ENCODE results near the gene MATCAP1.

MATCAP1 gene

DNA sequence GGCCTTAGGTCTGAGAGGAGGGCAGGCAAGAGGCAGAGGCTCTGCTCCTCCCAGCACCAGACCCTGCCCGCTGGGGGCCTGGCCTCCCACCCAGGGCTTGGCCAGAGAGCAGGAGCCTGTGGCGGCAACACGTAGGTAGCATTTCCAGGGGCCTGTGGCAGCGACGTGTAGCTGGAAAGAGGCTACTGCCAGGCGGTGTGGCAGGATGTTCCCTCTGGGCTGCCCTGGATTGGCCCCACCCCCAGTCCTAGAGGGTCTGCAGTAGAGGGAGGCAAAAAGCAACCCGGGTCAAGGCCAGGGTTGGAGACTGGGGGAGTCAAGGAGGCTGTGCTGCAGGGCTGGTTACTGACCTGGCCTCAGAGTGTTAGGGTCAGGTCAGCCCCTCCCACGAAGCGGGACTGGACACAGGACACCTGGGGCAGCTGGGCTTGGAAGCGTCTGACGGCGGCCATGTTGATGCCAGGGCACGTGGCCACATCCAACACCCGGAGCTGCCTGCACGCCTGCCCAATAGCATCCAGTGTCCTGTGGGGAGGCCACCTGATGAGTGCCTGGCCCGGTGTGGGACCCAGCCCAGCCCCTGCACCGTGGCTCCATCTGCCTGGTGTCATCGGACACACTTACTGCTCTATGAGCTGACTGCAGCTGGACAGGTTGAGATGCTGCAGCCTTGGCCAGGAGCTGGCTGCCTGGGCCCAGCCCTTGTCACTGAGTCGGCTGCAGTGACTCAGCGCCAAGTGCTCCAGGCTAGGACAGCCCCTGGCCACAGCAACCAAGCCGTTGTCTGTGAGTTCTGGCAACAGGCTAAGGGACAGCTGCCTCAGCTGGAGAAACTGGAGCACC, 23.7 kb upstream of the MATCAP1 start:
- no peak for DNase-seq

GRCh38 chr16:67206838-67207248, 23.1 kb upstream of the MATCAP1 start:
- DNase-seq, result no peak

DNA sequence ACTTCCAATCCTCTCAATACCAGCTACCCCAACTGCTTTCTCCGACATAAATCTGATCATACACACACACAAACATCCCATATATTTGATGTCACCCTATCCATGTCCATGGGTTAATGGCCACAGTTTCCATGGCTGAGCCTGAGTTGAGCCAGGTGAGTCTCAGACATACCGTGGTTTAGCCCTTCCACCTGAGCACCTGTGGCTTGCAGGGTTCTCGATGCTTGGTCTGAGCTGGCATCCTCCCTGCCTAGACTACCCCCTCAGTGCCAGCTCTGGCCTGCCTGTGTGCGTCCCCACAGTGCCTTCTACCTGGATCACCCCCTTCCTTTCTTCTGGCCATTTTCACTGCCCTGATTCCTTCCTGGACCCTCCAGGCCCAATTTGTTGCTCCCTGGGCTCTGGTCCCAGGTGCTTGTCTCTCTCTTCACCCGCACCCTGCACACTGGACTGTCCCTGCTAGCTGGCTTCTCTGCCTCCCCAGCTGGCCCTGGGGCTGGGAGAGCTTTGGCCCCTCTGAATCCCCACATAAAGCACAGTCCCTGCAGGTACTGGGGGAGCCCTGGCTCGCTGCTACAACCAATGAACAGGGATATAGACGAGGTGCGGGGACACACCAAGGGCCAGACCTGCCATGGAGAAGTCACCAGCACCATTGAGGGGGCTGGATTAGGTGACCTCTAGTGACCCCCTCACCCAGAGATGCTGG, 22.5 kb upstream of the MATCAP1 start:
- no peak for DNase-seq

GRCh38 chr16:67204076-67204475, 20.3 kb upstream of the MATCAP1 start:
- DNase-seq, result no peak

GRCh38 chr16:67202956-67203493, 19.3 kb upstream of the MATCAP1 start:
- no peak for DNase-seq

DNA sequence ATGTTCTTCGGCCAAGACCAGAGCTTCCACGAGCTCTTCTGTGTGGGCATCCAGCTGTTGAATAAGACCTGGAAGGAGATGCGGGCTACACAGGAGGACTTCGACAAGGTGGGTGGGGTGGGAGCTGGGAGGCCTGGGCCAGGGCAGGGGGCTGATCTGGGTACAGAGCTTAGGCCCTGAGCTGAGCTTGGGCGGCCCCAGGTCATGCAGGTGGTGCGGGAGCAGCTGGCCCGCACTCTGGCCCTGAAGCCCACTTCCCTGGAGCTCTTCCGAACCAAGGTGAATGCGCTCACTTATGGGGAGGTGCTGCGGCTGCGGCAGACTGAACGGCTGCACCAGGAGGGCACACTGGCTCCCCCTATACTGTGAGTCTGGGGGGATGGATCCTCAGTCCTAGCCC, 18.7 kb upstream of the MATCAP1 start:
- no peak for DNase-seq

DNA sequence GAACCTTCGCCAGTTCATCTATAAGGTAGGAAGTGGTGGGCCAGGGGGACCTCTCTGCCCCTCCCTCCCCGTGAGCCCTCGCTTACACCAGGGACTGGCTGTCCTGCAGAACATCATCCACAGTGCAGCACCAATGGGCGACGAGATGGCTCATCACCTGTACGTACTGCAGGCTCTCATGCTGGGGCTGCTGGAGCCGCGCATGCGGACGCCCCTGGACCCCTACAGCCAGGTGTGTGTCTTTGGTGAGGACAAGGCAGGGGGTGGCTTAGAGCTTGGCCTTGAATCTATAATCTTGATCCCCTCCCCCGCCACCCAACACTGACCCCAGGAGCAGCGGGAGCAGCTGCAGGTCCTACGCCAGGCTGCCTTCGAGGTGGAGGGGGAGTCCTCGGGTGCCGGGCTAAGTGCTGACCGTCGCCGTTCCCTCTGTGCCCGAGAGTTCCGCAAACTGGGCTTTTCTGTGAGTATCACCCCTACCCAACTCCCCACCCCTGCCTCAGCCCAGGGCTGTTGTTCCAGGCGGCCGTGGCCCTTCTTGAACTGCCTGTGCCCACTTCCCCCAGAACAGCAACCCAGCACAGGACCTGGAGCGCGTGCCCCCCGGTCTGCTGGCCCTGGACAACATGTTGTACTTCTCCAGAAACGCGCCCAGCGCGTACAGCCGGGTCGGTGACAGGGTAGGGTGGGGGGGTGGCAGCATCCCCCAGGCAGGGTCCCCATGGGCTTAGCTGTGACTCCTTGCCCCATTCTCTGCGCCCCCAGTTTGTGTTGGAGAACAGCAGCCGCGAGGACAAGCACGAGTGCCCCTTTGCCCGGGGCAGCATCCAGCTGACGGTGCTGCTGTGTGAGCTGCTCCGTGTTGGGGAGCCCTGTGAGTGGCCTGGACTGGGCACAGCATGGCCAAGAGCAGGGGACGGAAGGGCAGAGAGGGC, 17.9 kb upstream of the MATCAP1 start:
- DNase-seq, result no peak

- DNase-seq, result no peak
Measured at GRCh38 chr16:67200491-67200890, 16.7 kb upstream of the MATCAP1 start.

DNA sequence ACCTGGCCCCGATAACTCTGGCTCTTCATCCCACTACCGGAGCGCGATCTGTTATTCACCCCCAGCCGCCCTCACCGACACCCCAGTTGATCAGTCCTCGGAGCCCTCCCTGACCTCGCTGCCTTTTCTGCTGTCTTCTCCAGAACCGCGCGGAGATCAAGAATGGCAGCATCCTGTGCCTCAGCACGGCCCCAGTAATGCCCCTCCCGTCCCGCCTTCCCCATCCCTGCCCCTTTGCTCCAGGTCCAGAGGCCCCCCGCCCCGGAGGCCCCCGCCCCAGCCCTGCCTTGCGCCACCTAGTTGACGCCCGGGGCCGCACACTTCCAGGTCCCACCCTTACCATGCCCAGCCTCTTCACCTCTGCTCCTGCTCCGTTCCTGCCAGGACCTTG, 16.0 kb upstream of the MATCAP1 start:
- DNase-seq, result peak; percentile 36

GRCh38 chr16:67199011-67199807, 15.4 kb upstream of the MATCAP1 start, which contains the start of gene ELMO3:
ELMO3 (plus strand) TSS chr16:67199131; CDS start chr16:67199327, 196 bp downstream.
- peak; percentile 68 for DNase-seq

DNA sequence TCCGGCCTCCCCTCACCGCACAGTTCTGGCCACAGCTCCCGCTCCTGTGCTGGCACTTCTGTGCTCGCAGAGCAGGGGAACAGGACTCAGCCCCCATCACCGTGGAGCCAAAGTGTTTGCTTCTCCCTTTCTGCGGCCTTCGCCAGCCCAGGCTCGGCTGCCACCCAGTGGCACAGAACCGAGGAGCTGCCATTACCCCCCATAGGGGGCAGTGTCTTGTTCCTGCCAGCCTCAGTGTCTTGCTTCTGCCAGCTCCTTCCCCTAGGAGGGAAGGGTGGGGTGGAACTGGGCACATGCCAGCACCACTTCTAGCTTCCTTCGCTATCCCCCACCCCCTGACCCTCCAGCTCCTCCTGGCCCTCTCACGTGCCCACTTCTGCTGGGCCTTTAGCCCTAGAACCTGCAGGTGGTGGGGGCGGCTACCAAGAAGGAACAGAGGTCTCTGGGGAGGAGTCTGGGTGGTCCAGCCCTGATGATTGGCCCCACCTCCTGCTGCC, 14.5 kb upstream of the MATCAP1 start:
- peak; percentile 15 for DNase-seq

- no peak for DNase-seq
Measured at GRCh38 chr16:67197704-67198103, 13.9 kb upstream of the MATCAP1 start.

DNA sequence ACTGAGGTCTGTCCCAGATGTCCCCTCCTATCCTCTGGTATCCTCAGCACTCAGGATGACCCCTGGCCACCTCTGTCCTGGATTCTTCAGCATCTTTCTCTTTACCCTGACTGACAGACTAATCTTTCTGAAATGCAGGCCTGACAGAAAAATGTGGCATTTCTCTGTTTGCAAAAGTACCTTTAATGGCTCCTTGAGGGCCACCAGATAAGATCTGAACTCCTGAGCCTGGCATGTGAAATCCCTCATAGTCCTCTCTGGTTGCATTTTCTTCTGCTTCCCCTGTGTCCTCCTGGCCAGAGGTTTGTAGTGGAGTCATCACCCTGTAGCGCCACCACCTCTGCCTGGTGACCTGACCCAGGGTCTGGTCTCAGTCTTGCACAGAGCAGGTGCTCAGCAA, 13.1 kb upstream of the MATCAP1 start:
- DNase-seq, result no peak

DNA sequence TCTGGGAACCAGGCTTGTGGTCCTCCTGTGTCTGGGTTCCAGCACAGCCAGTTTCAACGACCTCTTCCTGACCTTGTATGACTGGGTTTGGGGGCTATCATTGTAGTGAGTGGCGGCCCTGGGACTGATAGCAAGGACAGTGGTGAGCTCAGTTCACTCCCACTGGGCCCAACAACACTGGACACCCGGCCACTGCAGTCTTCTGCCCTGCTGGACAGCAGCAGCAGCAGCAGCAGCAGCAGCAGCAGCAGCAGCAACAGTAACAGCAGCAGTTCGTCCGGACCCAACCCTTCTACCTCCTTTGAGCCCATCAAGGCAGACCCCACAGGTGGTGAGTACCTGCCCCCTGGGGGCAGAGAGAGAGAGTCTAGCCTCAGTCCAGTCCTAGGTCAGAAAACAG, 11.9 kb upstream of the MATCAP1 start:
- DNase-seq, result no peak

- no peak for DNase-seq
Measured at GRCh38 chr16:67194260-67194659, 10.5 kb upstream of the MATCAP1 start.

DNA sequence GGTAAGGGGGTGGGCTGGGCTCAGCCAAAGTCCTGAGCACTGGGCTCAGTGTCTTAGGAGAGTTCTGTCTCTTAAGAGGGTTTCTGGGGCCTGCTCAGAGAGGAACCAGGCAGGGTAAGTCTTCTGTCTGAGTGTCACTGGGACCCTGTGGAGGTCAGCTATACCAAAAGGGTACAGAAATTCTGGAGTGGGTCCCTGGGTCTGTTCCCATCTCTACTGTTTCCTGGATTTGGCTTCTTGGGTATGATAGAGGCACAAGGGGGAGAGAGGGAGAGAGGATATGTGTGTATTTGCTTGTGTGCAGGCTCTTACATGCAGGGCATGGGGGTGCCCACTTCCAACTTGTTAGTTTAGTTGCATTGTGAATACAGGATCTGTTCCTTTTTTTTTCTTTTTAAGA, 9.8 kb upstream of the MATCAP1 start:
- DNase-seq, result no peak

- no peak for DNase-seq
Measured at GRCh38 chr16:67192781-67193361, 9.1 kb upstream of the MATCAP1 start.

GRCh38 chr16:67191995-67192681, 8.4 kb upstream of the MATCAP1 start, which contains the start of gene E2F4:
E2F4 (plus strand) TSS chr16:67192155; CDS start chr16:67192228, 73 bp downstream.
- DNase-seq, result peak; percentile 83

GRCh38 chr16:67191411-67191994, 7.7 kb upstream of the MATCAP1 start:
- no peak for DNase-seq

Measured in NCI-H345 (cell line).